SK-N-SH (cell line): ENCODE data around the gene PARVB.

Experiments
- FOSL2 ChIP-seq: IDR thresholded peaks from 2 replicates; pipeline ENCODE4 v1.4.0; 2012; ENCODE audit warnings: low read depth, mild to moderate bottlenecking, moderate library complexity, borderline replicate concordance
- POLR2AphosphoS5 ChIP-seq: IDR thresholded peaks from 2 replicates; pipeline ENCODE4 v1.6.1; 2012; ENCODE audit warnings: low read depth, low read length
- RXRA ChIP-seq: IDR thresholded peaks from 2 replicates; pipeline ENCODE4 v1.4.0; 2012; ENCODE audit warnings: low read depth, mild to moderate bottlenecking, borderline replicate concordance
- SMC3 ChIP-seq: IDR thresholded peaks from 2 replicates; pipeline ENCODE4 v1.6.1; 2012; ENCODE audit warnings: low read depth, low read length, improper control_type of control experiment
- TCF12 ChIP-seq: IDR thresholded peaks from 2 replicates; pipeline ENCODE4 v1.4.0; 2012
- TF ChIP-seq, protein P1 (sequence below): fragments of 200-600 bp; sonication (generic); IDR thresholded peaks from 2 replicates; pipeline ENCODE4 v1.6.1; 2017; ENCODE audit warnings: antibody characterized with exemption, mild to moderate bottlenecking, moderate library complexity
- TF ChIP-seq, protein P2 (sequence below): IDR thresholded peaks from 2 replicates; pipeline ENCODE4 v1.4.0; 2012; ENCODE audit warnings: low read depth, borderline replicate concordance
- TF ChIP-seq, protein P3 (sequence below): IDR thresholded peaks from 2 replicates; pipeline ENCODE4 v1.4.0; 2012; ENCODE audit warnings: low read depth

DNA sequence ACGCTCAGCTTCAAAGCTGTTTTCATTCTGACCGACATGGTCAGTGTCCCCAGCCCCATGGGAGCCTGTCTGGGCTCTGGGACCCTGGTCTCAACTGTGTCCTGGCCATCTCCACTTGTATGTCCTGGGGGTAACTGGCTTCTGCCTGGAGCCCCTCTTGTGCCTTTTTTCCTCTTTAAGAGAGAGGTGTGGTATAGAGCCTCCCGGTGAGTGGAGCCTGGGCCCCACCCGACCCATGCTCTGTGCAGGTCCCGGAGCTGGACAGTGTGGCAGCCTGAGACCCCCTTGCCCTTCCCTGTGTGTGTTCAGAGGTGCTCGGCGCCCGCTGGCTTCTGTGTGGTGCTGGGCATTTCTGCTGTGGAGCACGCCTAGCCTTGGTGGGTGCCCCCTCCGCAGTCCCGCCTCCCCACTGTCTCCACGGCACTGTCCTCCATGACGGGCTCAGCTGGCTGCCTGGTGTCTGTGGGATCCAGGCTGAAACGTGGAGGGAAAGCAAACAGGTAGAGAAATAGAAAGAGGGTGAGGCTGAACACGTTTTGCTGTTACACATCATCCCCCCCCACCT is 74.9 kb downstream of the PARVB start:
- TF ChIP-seq, protein P1, sequence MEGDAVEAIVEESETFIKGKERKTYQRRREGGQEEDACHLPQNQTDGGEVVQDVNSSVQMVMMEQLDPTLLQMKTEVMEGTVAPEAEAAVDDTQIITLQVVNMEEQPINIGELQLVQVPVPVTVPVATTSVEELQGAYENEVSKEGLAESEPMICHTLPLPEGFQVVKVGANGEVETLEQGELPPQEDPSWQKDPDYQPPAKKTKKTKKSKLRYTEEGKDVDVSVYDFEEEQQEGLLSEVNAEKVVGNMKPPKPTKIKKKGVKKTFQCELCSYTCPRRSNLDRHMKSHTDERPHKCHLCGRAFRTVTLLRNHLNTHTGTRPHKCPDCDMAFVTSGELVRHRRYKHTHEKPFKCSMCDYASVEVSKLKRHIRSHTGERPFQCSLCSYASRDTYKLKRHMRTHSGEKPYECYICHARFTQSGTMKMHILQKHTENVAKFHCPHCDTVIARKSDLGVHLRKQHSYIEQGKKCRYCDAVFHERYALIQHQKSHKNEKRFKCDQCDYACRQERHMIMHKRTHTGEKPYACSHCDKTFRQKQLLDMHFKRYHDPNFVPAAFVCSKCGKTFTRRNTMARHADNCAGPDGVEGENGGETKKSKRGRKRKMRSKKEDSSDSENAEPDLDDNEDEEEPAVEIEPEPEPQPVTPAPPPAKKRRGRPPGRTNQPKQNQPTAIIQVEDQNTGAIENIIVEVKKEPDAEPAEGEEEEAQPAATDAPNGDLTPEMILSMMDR: no peak
- TF ChIP-seq FOSL2 (no peak), TCF12 (no peak), RXRA (no peak), POLR2AphosphoS5 (no peak), SMC3 (no peak)
- TF ChIP-seq, protein P2, sequence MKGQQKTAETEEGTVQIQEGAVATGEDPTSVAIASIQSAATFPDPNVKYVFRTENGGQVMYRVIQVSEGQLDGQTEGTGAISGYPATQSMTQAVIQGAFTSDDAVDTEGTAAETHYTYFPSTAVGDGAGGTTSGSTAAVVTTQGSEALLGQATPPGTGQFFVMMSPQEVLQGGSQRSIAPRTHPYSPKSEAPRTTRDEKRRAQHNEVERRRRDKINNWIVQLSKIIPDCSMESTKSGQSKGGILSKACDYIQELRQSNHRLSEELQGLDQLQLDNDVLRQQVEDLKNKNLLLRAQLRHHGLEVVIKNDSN: no peak
- TF ChIP-seq, protein P3, sequence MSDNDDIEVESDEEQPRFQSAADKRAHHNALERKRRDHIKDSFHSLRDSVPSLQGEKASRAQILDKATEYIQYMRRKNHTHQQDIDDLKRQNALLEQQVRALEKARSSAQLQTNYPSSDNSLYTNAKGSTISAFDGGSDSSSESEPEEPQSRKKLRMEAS: no peak
